OCI-LY7 (cell line): ENCODE results near the gene DPYSL5.

Experiments used
- CTCF ChIP-seq: fragments of 200-600 bp; sonication (generic); conservative IDR thresholded peaks from 2 replicates; pipeline ENCODE4 v1.5.1; 2014; ENCODE audit warnings: mild to moderate bottlenecking, antibody characterized with exemption, low read length, moderate library complexity, mixed read lengths
- EZH2phosphoT487 ChIP-seq: fragments of 200-600 bp; sonication (generic); IDR thresholded peaks from 2 replicates; pipeline ENCODE4 v1.6.1; 2018; ENCODE audit warnings: low read depth, borderline replicate concordance, mild to moderate bottlenecking, mixed run types, antibody characterized with exemption, low read length, moderate library complexity, mixed read lengths

DNA sequence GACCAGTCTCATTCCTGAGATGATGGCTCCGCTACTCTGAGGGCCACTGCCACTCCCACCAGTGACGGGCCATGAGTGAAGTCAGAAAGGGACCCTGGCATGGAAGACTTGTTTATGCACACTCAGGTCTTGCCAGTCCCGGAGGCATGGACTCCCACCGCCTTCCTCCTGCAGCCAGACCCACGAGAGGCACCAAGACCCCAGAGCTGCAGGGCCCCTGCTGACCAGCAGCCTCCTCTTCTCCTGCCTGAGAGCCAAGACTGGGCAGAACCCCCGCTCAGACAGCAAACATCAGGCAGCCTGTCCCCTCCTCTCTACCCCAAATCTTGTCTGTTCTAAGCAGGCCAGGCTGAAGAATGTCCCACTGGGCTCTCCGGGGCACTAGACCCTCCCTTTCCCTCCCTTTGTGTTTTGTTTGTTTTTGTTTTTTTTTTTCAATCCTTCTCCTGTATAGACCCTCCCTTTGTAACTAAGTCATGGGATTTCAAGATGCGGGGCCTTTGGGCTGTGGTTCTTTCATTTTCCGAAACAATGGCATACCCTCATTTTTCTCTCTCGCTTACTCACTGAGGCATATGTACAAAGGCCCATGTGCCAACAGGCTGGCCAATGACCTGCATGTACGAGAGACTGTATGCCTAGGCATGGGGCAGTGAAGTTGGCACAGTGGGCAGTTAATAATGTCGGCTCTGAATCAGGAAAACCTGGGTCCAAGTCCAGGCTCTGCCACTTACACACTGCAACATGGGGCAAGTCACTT is 98.2 kb downstream of the DPYSL5 start:
- TF ChIP-seq CTCF (no peak), EZH2phosphoT487 (no peak)
